Measurements from ENCODE around the gene LRRC23. TPM values are rescaled to one million over a fixed set of nuclear protein-coding genes. Genes with fewer than 3 reads are reported as not detected.
A peak's percentile ranks its signal among the peaks of the same experiment; 100 is the strongest.

LRRC23 gene
- total and polyA plus RNA-seq, 2 of the 13 experiments (the other 11 are each of a cell fraction or from before 2014, with no cell fraction given): 6.0 to 7.8 TPM

DNA sequence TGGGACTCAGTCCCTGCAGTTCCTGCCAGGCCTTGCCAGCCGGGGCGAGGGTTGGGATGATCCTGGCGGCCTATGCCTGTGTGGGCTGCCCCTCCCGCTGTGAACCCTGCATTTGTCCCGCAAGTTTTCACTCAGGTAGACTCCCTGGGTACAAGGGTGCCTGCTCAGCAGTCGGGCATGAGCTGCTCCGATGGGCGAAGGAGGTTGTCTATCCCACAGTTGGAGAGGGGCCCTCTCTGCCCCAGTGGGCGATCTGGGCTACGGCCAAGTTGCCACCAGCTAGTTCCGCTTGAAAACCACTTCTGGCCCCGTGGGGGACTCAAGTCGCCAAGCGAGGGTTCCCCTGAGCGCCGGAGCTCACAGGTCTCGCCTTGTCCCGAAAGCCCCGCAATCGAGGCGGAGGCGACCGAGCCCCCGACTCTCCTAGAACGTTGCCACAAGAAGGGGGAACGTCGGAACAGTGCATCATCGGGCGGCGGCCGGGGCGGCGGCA is 37.7 kb upstream of the LRRC23 start (continued):
- no peak for TF ChIP-seq RBM22 (optimal IDR thresholded peaks at IDR 0.05; ENCODE audit: low read length)
- TF ChIP-seq, protein P1, sequence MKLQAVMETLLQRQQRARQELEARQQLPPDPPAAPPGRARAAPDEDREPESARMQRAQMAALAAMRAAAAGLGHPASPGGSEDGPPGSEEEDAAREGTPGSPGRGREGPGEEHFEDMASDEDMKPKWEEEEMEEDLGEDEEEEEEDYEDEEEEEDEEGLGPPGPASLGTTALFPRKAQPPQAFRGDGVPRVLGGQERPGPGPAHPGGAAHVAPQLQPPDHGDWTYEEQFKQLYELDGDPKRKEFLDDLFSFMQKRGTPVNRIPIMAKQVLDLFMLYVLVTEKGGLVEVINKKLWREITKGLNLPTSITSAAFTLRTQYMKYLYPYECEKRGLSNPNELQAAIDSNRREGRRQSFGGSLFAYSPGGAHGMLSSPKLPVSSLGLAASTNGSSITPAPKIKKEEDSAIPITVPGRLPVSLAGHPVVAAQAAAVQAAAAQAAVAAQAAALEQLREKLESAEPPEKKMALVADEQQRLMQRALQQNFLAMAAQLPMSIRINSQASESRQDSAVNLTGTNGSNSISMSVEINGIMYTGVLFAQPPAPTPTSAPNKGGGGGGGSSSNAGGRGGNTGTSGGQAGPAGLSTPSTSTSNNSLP (IDR thresholded peaks at IDR 0.05; ENCODE audit: low read depth, low read length): no peak
- TF ChIP-seq ZNF782 (CRISPR knock-in tag; IDR thresholded peaks at IDR 0.05; ENCODE audit: borderline replicate concordance): 0 out of 2 replicates have a peak, but pooled peaks have one; percentile 4
- no peak for TF ChIP-seq RNF219 (CRISPR knock-in tag; IDR thresholded peaks at IDR 0.05)
- no peak for TF ChIP-seq TCF7 (IDR thresholded peaks at IDR 0.05; ENCODE audit: low read depth)
- TF ChIP-seq PHF8 (CRISPR knock-in tag; IDR thresholded peaks at IDR 0.05): no peak
- TF ChIP-seq NR1H2 (CRISPR knock-in tag; IDR thresholded peaks at IDR 0.05; ENCODE audit: borderline replicate concordance, low read depth): no peak
- TF ChIP-seq ATF2 (CRISPR knock-in tag; IDR thresholded peaks at IDR 0.05): peak; percentile 0; the same call in 1 of the 2 replicates
- no peak for TF ChIP-seq PHB2 (IDR thresholded peaks at IDR 0.05; ENCODE audit: partially characterized antibody)
- TF ChIP-seq MLLT10 (CRISPR knock-in tag; IDR thresholded peaks at IDR 0.05): no peak
- TF ChIP-seq, protein P2, sequence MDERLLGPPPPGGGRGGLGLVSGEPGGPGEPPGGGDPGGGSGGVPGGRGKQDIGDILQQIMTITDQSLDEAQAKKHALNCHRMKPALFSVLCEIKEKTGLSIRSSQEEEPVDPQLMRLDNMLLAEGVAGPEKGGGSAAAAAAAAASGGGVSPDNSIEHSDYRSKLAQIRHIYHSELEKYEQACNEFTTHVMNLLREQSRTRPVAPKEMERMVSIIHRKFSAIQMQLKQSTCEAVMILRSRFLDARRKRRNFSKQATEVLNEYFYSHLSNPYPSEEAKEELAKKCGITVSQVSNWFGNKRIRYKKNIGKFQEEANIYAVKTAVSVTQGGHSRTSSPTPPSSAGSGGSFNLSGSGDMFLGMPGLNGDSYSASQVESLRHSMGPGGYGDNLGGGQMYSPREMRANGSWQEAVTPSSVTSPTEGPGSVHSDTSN (CRISPR knock-in tag; IDR thresholded peaks at IDR 0.05): no peak
- TF ChIP-seq MAFK (conservative IDR thresholded peaks at IDR 0.05 in 1 of 2, IDR thresholded peaks at IDR 0.05 in 1 of 2; ENCODE audit: low read length in 2 of 2): no peak
- no peak for TF ChIP-seq KAT7 (CRISPR knock-in tag; IDR thresholded peaks at IDR 0.05; ENCODE audit: borderline replicate concordance)
- TF ChIP-seq ZBTB21 (CRISPR knock-in tag; IDR thresholded peaks at IDR 0.05): no peak
- TF ChIP-seq KLF12 (CRISPR knock-in tag; IDR thresholded peaks at IDR 0.05; ENCODE audit: borderline replicate concordance): 0 out of 2 replicates have a peak, but pooled peaks have one; percentile 10
- no peak for TF ChIP-seq ZNF10 (CRISPR knock-in tag; IDR thresholded peaks at IDR 0.05; ENCODE audit: borderline replicate concordance, low read depth)
- no peak for TF ChIP-seq ZNF589 (CRISPR knock-in tag; conservative IDR thresholded peaks at IDR 0.05)
- no peak for TF ChIP-seq PLRG1 (conservative IDR thresholded peaks at IDR 0.05)
- no peak for TF ChIP-seq ZNF20 (CRISPR knock-in tag; IDR thresholded peaks at IDR 0.05)
- TF ChIP-seq, protein P3, sequence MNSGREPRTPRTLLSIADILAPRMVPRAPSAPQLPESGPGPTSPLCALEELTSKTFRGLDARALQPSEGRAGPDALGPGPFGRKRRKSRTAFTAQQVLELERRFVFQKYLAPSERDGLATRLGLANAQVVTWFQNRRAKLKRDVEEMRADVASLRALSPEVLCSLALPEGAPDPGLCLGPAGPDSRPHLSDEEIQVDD (CRISPR knock-in tag; IDR thresholded peaks at IDR 0.05; ENCODE audit: borderline replicate concordance): no peak
- TF ChIP-seq ZBTB26 (CRISPR knock-in tag; IDR thresholded peaks at IDR 0.05; ENCODE audit: borderline replicate concordance): no peak
- TF ChIP-seq RORA (CRISPR knock-in tag; IDR thresholded peaks at IDR 0.05): no peak
